Body of pancreas (tissue), 4 donors: ENCODE measurements around the gene CLIP1. TPM values are rescaled to one million over a fixed set of nuclear protein-coding genes. Genes with fewer than 3 reads are reported as not detected.

ENCODE experiments used
- ATAC-seq: fragments of 150-250 bp; one replicate; pipeline ENCODE4 v1.9.1; 2016
- DNase-seq, 4 donors: peaks; one replicate each; pipeline ENCODE4 v3.0.0-alpha.2; 2019
- H3K27ac ChIP-seq, 4 donors: fragments of 200-600 bp; sonication (generic); 1 replicate in 3 of 4; 2 replicates in 1 of 4; pipeline versions ENCODE4 v1.5.1 to v1.6.1; 2016 to 2019; ENCODE audit warnings: mild to moderate bottlenecking in 1 of 4, mixed read lengths in 1 of 4, moderate library complexity in 1 of 4
- H3K27me3 ChIP-seq, 2 donors: fragments of 200-600 bp; sonication (generic); one replicate each; pipeline ENCODE4 v1.6.0; 2016; ENCODE audit warnings: mild to moderate bottlenecking in 1 of 2
- H3K36me3 ChIP-seq, 2 donors: fragments of 200-600 bp; sonication (generic); replicated peaks in 1 of 2; 2 replicates each; pipeline ENCODE4 v1.5.1; 2016; ENCODE audit warnings: low read depth in 2 of 2; ENCODE audit not compliant: insufficient read depth in 1 of 2
- H3K4me1 ChIP-seq: fragments of 200-600 bp; sonication (generic); one replicate; pipeline ENCODE4 v1.6.0; 2016
- H3K4me3 ChIP-seq, 2 donors: fragments of 200-600 bp; sonication (generic); 1 replicate in 1 of 2; 2 replicates in 1 of 2; pipeline ENCODE4 v1.5.1; 2016 to 2019
- H3K9me3 ChIP-seq, 3 donors: fragments of 200-600 bp; sonication (generic); 1 replicate in 2 of 3; 2 replicates in 1 of 3; pipeline ENCODE4 v1.5.1; 2016
- CTCF ChIP-seq, 7 experiments: fragments of 450-650 bp in 4 of 7; fragments of 200-600 bp in 3 of 7; sonication (generic) in 3 of 7; IDR thresholded peaks; one replicate each; pipeline ENCODE4 v1.5.1; 2016 to 2019; ENCODE audit warnings: antibody characterized with exemption in 7 of 7
- POLR2A ChIP-seq, 3 donors: fragments of 450-650 bp; IDR thresholded peaks; one replicate each; pipeline ENCODE4 v1.6.1; 2016; ENCODE audit warnings: antibody characterized with exemption in 3 of 3, mild to moderate bottlenecking in 2 of 3
- WGBS, 2 donors: methylation state at CpG; one replicate each; pipeline ENCODE4 v1.1.5; 2017; 5-methylcytosine and 5-hydroxymethylcytosine counted together
- intact Hi-C: fragments of 100-400 bp; cut with DNase I; formaldehyde crosslinking; loops from one replicate; pipeline ENCODE4 v1.15.1; 2023
- total RNA-seq, 2 donors: library from RNA; depleted of rRNA; stranded (reverse); fragments of >200 nt; gene quantifications; one replicate each; pipeline ENCODE4 v1.1.0, GENCODE V29; 2016

Gene CLIP1
- total RNA-seq, 2 donors from 2014 or later = 41.2 to 89.0 TPM

GRCh38 chr12:122250536-122250935 is 171.9 kb downstream of the CLIP1 start:
- DNase-seq = no peak
- intact Hi-C loops = no loop called here
- H3K27ac ChIP-seq = peak overlapping the region in 1 of 4 donors; percentile 3
- 87 to 92% methylated on average over 8 of the region's 8 CpGs for WGBS, 2 donors
- H3K9me3 ChIP-seq = no peaks in the 10 kb centered on the region
- no peak for ATAC-seq
- H3K27me3 ChIP-seq = no peaks in the 10 kb centered on the region
- peaks cover 0 to 4% of the 10 kb centered on the region in 2 donors for H3K36me3 ChIP-seq
- TF ChIP-seq POLR2A (IDR thresholded peaks at IDR 0.05) (no peak), CTCF (IDR thresholded peaks at IDR 0.05) (no peak)
- no peaks in the 10 kb centered on the region for H3K4me1 ChIP-seq
- H3K4me3 ChIP-seq = no peak overlapping the region

DNA sequence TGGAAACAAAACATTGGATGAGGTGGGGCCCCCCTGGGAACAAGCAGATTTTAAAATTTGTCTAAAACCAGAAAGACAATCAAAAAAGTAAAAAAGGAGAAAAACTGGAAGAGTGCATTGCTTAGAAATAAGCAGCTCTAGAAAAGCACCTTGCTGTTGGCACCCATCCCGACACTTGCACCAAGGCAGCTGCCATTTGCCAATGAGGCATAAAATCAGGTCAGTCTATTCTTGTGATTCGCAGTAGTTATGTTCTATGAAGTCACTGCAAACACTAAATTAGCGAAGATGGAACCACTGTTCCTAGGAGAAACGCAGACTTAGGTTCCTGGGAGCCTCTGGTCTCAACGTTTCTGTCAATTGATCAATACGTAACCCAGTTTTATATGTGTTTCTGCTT is 172.4 kb downstream of the CLIP1 start:
- WGBS, 2 donors = 90 to 92% methylated on average over 6 of the region's 6 CpGs
- no peak overlapping the region for H3K4me3 ChIP-seq
- H3K27ac ChIP-seq = peak overlapping the region in 1 of 4 donors; percentile 3
- H3K36me3 ChIP-seq = peaks cover 0 to 4% of the 10 kb centered on the region in 2 donors
- ATAC-seq = no peak
- H3K4me1 ChIP-seq = no peaks in the 10 kb centered on the region
- no peaks in the 10 kb centered on the region for H3K27me3 ChIP-seq
- TF ChIP-seq POLR2A (IDR thresholded peaks at IDR 0.05) (no peak), CTCF (IDR thresholded peaks at IDR 0.05) (no peak)
- H3K9me3 ChIP-seq = no peaks in the 10 kb centered on the region
- intact Hi-C loops = no loop called here
- DNase-seq = peak in 1 of 4 donors; percentile 34

- DNase-seq = no peak
- no peak overlapping the region for H3K27ac ChIP-seq
- no peaks in the 10 kb centered on the region for H3K4me1 ChIP-seq
- intact Hi-C loops = no loop called here
- peaks cover 0 to 15% of the 10 kb centered on the region in 2 donors for H3K36me3 ChIP-seq
- peaks cover 0 to 3% (median 0%) of the 10 kb centered on the region in 3 donors for H3K9me3 ChIP-seq
- TF ChIP-seq POLR2A (IDR thresholded peaks at IDR 0.05) = no peak
- no peak for TF ChIP-seq CTCF (IDR thresholded peaks at IDR 0.05)
- 100% methylated on average over 1 of the region's 1 CpG for WGBS, 2 donors
- H3K27me3 ChIP-seq = no peaks in the 10 kb centered on the region
- H3K4me3 ChIP-seq = no peak overlapping the region
- no peak for ATAC-seq
Observed at GRCh38 chr12:122245553-122245952, 176.9 kb downstream of the CLIP1 start.

DNA sequence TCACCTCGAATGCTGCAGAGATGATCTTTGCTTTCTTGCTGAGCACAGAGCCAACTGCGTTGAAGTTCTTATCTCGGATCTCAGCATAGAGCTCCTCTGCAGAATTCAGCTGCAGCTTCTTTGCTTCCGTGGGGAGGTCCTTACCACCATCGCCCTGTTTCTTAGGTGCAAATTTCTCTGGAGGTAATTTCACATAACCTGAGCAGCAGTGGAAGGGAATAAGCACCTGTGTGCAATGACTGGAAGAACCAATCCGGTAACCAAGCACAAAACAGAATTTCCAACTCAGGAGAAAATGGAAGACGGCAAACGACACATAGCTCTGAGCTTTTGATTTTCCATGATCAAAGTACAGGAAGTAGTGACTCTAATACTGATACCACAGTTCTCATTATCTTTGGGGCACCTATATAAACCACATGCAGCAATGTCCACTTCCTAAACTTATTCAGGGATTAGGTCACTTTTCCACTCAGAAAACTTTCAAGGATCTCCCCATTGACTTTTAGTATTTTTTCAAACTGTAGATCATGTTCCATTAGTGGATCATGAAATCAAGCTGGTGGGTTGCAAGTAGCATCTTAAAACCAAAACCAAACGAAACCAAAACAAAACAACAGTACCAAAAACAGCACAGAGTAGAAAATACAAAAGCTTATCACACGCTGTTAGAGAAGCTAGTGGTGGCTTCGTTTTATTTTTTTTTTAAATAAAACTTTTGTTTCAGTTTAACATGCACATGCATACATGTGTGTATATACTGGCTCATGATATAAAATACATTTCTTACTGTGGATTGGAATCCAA is 177.7 kb downstream of the CLIP1 start:
- ATAC-seq (no peak), DNase-seq (no peak)
- 74 to 82% methylated on average over 10 to 11 of the region's 11 CpGs for WGBS, 2 donors
- H3K27ac ChIP-seq = no peak overlapping the region
- H3K36me3 ChIP-seq = peaks cover 0 to 12% of the 10 kb centered on the region in 2 donors
- H3K4me1 ChIP-seq = no peaks in the 10 kb centered on the region
- H3K4me3 ChIP-seq = no peak overlapping the region
- TF ChIP-seq POLR2A (IDR thresholded peaks at IDR 0.05) (no peak), CTCF (IDR thresholded peaks at IDR 0.05) (no peak)
- H3K27me3 ChIP-seq = no peaks in the 10 kb centered on the region
- H3K9me3 ChIP-seq = peaks cover 0 to 3% (median 0%) of the 10 kb centered on the region in 3 donors
- intact Hi-C loops = no loop called here

DNA sequence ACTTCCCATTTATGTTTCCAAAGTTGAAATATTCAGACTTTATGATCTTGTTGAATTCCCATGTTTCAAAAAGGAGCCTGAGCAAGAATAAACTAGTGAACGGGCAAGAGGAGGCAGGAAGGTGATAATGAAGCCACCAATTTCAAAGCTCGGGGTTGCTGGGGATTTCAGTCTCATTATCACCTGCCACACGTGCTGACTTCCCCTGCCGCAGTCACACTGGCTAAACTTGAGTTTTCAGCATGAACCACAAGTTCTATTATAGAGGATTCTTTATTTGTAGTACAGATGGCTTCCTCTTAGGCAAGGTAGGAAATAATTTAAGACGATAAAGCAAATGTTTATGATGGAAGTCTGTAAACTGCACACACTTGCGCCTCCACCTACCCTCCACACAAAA is 178.5 kb downstream of the CLIP1 start:
- H3K9me3 ChIP-seq = peaks cover 0 to 3% (median 0%) of the 10 kb centered on the region in 3 donors
- 65 to 73% methylated on average over 6 of the region's 6 CpGs for WGBS, 2 donors
- no peak overlapping the region for H3K27ac ChIP-seq
- no peak for DNase-seq
- H3K4me1 ChIP-seq = no peaks in the 10 kb centered on the region
- TF ChIP-seq POLR2A (IDR thresholded peaks at IDR 0.05) (no peak), CTCF (IDR thresholded peaks at IDR 0.05) (no peak)
- H3K36me3 ChIP-seq = peaks cover 0 to 12% of the 10 kb centered on the region in 2 donors
- ATAC-seq = no peak
- no peak overlapping the region for H3K4me3 ChIP-seq
- no peaks in the 10 kb centered on the region for H3K27me3 ChIP-seq
- intact Hi-C loops = no loop called here
